OCI-LY3 (cell line): ENCODE data around the gene ATP1B1.

Experiments
- CTCF ChIP-seq: fragments of 200-600, 300-600 bp; sonication (generic); IDR thresholded peaks from 2 replicates; pipeline ENCODE4 v1.5.1; 2014; ENCODE audit warnings: antibody characterized with exemption, low read length, low read depth
- EZH2phosphoT487 ChIP-seq: fragments of 200-600 bp; shearing (Covaris generic); IDR thresholded peaks from 2 replicates; pipeline ENCODE4 v1.6.1; 2018; ENCODE audit warnings: antibody characterized with exemption, mixed run types, low read depth

- TF ChIP-seq CTCF = no peak
- no peak for TF ChIP-seq EZH2phosphoT487
These were observed 7.2 kb downstream of the ATP1B1 start for GRCh38 chr1:169113613-169114119.
